Measurements from ENCODE around the gene ADAM17. TPM values are rescaled to one million over a fixed set of nuclear protein-coding genes. Genes with fewer than 3 reads are reported as not detected.

The ADAM17 gene
- total and polyA plus RNA-seq, 9 of the 15 experiments (the other 6 are each of a cell fraction or from before 2014, with no cell fraction given) = 5.8 to 30.0 (median 19.0) TPM

DNA sequence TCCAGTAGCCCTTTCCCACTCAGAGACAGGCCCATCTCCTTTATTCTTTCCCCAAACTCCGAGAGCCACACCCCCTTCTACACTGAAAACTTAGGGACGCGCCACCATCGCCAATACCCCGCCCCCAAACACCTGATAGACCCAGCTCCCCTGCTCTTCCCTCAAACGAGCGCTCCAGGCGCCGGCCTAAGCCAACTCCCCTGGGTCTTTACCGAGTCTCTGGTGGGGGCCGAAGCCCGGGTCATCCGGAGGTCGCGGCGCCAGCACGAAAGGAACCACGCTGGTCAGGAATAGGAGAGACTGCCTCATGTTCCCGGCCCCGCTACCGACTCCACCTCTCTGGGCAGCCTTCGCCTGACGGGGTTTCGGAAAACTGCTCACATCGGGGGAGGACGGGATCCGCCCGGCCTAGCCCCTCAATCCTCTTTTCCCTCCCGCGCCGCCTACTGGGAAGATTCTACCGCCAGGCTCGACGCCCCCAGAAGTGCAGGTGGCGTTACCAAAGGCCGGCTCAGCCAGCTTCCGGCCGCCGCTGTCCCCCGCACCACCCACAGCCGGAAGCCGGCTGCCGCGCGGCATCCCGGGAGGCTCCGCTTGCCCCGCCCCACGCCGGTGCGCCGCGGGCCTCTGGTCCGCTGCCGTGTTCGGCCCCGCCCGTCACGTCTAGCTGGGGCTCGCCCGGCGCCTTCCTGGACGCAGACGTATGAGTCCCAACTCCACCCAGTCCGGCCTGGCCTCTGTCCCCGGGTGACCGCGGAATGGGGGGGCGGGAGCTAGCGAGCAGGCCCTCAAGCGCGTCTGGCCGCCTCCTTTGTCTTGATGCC is at the start of gene ADAM17 (continued):
- TF ChIP-seq TCF7L2 (IDR thresholded peaks at IDR 0.05; ENCODE audit: low read depth, low read length) (no peak), KAT2B (IDR thresholded peaks at IDR 0.05; ENCODE audit: low read depth, low read length) (no peak), RFX1 (IDR thresholded peaks at IDR 0.05) (no peak), PYGO2 (tag; IDR thresholded peaks at IDR 0.05) (no peak), CCNT2 (IDR thresholded peaks at IDR 0.05; ENCODE audit: borderline replicate concordance, extremely low read depth, insufficient read length, low read depth, low read length) (peak; percentile 97), RAD21 (CRISPR knock-in tag; conservative IDR thresholded peaks at IDR 0.05 in 1 of 2, IDR thresholded peaks at IDR 0.05 in 1 of 2) (0 out of 4 replicates have a peak, but pooled peaks of 1 of the 2 experiments have one; percentile 6), ZNF551 (CRISPR knock-in tag; IDR thresholded peaks at IDR 0.05) (no peak), PURB (CRISPR knock-in tag; IDR thresholded peaks at IDR 0.05; ENCODE audit: low read depth) (no peak), DNMT1 (IDR thresholded peaks at IDR 0.05) (0 out of 2 replicates have a peak, but pooled peaks have one; percentile 55), KLF13 (tag; IDR thresholded peaks at IDR 0.05; ENCODE audit: borderline replicate concordance, low read depth) (peak; percentile 63; the same call in 1 of the 2 replicates), ZNF780A (CRISPR knock-in tag; IDR thresholded peaks at IDR 0.05) (no peak), CBX1 (IDR thresholded peaks at IDR 0.05; ENCODE audit: low read depth) (peak; percentile 84; the same call in 1 of the 2 replicates), ZNF143 (CRISPR knock-in tag; IDR thresholded peaks at IDR 0.05) (peak; percentile 78), ESRRA (IDR thresholded peaks at IDR 0.05; ENCODE audit: borderline replicate concordance, low read depth) (peak; percentile 80; the same call in 1 of the 2 replicates)
- TF ChIP-seq, protein P1, sequence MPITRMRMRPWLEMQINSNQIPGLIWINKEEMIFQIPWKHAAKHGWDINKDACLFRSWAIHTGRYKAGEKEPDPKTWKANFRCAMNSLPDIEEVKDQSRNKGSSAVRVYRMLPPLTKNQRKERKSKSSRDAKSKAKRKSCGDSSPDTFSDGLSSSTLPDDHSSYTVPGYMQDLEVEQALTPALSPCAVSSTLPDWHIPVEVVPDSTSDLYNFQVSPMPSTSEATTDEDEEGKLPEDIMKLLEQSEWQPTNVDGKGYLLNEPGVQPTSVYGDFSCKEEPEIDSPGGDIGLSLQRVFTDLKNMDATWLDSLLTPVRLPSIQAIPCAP (CRISPR knock-in tag; IDR thresholded peaks at IDR 0.05; ENCODE audit: borderline replicate concordance) = no peak
- TF ChIP-seq, protein P2, sequence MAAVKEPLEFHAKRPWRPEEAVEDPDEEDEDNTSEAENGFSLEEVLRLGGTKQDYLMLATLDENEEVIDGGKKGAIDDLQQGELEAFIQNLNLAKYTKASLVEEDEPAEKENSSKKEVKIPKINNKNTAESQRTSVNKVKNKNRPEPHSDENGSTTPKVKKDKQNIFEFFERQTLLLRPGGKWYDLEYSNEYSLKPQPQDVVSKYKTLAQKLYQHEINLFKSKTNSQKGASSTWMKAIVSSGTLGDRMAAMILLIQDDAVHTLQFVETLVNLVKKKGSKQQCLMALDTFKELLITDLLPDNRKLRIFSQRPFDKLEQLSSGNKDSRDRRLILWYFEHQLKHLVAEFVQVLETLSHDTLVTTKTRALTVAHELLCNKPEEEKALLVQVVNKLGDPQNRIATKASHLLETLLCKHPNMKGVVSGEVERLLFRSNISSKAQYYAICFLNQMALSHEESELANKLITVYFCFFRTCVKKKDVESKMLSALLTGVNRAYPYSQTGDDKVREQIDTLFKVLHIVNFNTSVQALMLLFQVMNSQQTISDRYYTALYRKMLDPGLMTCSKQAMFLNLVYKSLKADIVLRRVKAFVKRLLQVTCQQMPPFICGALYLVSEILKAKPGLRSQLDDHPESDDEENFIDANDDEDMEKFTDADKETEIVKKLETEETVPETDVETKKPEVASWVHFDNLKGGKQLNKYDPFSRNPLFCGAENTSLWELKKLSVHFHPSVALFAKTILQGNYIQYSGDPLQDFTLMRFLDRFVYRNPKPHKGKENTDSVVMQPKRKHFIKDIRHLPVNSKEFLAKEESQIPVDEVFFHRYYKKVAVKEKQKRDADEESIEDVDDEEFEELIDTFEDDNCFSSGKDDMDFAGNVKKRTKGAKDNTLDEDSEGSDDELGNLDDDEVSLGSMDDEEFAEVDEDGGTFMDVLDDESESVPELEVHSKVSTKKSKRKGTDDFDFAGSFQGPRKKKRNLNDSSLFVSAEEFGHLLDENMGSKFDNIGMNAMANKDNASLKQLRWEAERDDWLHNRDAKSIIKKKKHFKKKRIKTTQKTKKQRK (IDR thresholded peaks at IDR 0.05; ENCODE audit: borderline replicate concordance, low read depth, low read length) = no peak
- TF ChIP-seq, protein P3, sequence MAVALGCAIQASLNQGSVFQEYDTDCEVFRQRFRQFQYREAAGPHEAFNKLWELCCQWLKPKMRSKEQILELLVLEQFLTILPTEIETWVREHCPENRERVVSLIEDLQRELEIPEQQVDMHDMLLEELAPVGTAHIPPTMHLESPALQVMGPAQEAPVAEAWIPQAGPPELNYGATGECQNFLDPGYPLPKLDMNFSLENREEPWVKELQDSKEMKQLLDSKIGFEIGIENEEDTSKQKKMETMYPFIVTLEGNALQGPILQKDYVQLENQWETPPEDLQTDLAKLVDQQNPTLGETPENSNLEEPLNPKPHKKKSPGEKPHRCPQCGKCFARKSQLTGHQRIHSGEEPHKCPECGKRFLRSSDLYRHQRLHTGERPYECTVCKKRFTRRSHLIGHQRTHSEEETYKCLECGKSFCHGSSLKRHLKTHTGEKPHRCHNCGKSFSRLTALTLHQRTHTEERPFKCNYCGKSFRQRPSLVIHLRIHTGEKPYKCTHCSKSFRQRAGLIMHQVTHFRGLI (CRISPR knock-in tag; IDR thresholded peaks at IDR 0.05) = no peak
- TF ChIP-seq, protein P4, sequence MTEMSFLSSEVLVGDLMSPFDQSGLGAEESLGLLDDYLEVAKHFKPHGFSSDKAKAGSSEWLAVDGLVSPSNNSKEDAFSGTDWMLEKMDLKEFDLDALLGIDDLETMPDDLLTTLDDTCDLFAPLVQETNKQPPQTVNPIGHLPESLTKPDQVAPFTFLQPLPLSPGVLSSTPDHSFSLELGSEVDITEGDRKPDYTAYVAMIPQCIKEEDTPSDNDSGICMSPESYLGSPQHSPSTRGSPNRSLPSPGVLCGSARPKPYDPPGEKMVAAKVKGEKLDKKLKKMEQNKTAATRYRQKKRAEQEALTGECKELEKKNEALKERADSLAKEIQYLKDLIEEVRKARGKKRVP (CRISPR knock-in tag; IDR thresholded peaks at IDR 0.05) = no peak
- TF ChIP-seq, protein P5, sequence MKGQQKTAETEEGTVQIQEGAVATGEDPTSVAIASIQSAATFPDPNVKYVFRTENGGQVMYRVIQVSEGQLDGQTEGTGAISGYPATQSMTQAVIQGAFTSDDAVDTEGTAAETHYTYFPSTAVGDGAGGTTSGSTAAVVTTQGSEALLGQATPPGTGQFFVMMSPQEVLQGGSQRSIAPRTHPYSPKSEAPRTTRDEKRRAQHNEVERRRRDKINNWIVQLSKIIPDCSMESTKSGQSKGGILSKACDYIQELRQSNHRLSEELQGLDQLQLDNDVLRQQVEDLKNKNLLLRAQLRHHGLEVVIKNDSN (CRISPR knock-in tag; IDR thresholded peaks at IDR 0.05) = no peak
